ENCODE data around the gene PIK3AP1. TPM values are rescaled to one million over a fixed set of nuclear protein-coding genes. Genes with fewer than 3 reads are reported as not detected.
A peak's percentile ranks its signal among the peaks of the same experiment; 100 is the strongest.
"Not testable (repeated sequence)": the region's sequence is repeated elsewhere in the genome, so short reads cannot be mapped to it uniquely, and the experiment has no call there.

PIK3AP1 gene
- total RNA-seq, 2 donors from 2014 or later: 0.87 to 9.1 TPM

GRCh38 chr10:96706331-96706853 lies 13.9 kb downstream of the PIK3AP1 start:
- Mint-ChIP-seq H3K36me3 (no peaks in the 10 kb centered on the region), H3K27ac (no peak overlapping the region), H3K9me3 (no peaks in the 10 kb centered on the region)
- DNase-seq (ENCODE audit: low spot score in 2 of 2) (no peak), ATAC-seq (no peak)

- Mint-ChIP-seq H3K36me3 (no peaks in the 10 kb centered on the region), H3K9me3 (no peaks in the 10 kb centered on the region), H3K27ac (no peak overlapping the region)
- ATAC-seq: no peak
- DNase-seq (ENCODE audit: low spot score in 2 of 2): no peak
Measured at GRCh38 chr10:96705134-96705533, 15.2 kb downstream of the PIK3AP1 start.

GRCh38 chr10:96704563-96704962 lies 15.8 kb downstream of the PIK3AP1 start:
- DNase-seq (ENCODE audit: low spot score in 2 of 2) (no peak), ATAC-seq (no peak)
- no peaks in the 10 kb centered on the region for H3K9me3 Mint-ChIP-seq
- no peak overlapping the region for H3K27ac Mint-ChIP-seq
- H3K36me3 Mint-ChIP-seq: no peaks in the 10 kb centered on the region

- H3K9me3 Mint-ChIP-seq: no peaks in the 10 kb centered on the region
- DNase-seq (ENCODE audit: low spot score in 2 of 2) (no peak), ATAC-seq (no peak)
- no peaks in the 10 kb centered on the region for H3K36me3 Mint-ChIP-seq
- H3K27ac Mint-ChIP-seq: no peak overlapping the region
Measured at GRCh38 chr10:96703358-96703757, 17.0 kb downstream of the PIK3AP1 start.

GRCh38 chr10:96701265-96701664 lies 19.0 kb downstream of the PIK3AP1 start:
- DNase-seq (ENCODE audit: low spot score in 2 of 2) (no peak), ATAC-seq (no peak)
- H3K36me3 Mint-ChIP-seq: no peaks in the 10 kb centered on the region
- no peak overlapping the region for H3K27ac Mint-ChIP-seq
- no peaks in the 10 kb centered on the region for H3K9me3 Mint-ChIP-seq

GRCh38 chr10:96700374-96701099 lies 19.8 kb downstream of the PIK3AP1 start:
- H3K36me3 Mint-ChIP-seq: no peaks in the 10 kb centered on the region
- DNase-seq (ENCODE audit: low spot score in 2 of 2) (no peak), ATAC-seq (no peak)
- no peaks in the 10 kb centered on the region for H3K9me3 Mint-ChIP-seq
- no peak overlapping the region for H3K27ac Mint-ChIP-seq

GRCh38 chr10:96699613-96700012 lies 20.7 kb downstream of the PIK3AP1 start:
- ATAC-seq (no peak), DNase-seq (ENCODE audit: low spot score in 2 of 2) (no peak)
- Mint-ChIP-seq H3K27ac (no peak overlapping the region), H3K36me3 (no peaks in the 10 kb centered on the region), H3K9me3 (no peaks in the 10 kb centered on the region)

- H3K36me3 Mint-ChIP-seq; ATAC-seq; DNase-seq (ENCODE audit: low spot score in 2 of 2); H3K27ac Mint-ChIP-seq; H3K9me3 Mint-ChIP-seq: not testable (repeated sequence)
Measured at GRCh38 chr10:96698305-96698704, 22.0 kb downstream of the PIK3AP1 start.

GRCh38 chr10:96697438-96697837 lies 22.9 kb downstream of the PIK3AP1 start:
- no peak for ATAC-seq
- DNase-seq (ENCODE audit: low spot score in 2 of 2): no peak
- no peak overlapping the region for H3K27ac Mint-ChIP-seq
- H3K36me3 Mint-ChIP-seq: no peaks in the 10 kb centered on the region
- H3K9me3 Mint-ChIP-seq: no peaks in the 10 kb centered on the region

GRCh38 chr10:96696845-96697425 lies 23.4 kb downstream of the PIK3AP1 start:
- no peak overlapping the region for H3K27ac Mint-ChIP-seq
- DNase-seq (ENCODE audit: low spot score in 2 of 2) (no peak), ATAC-seq (no peak)
- H3K9me3 Mint-ChIP-seq: no peaks in the 10 kb centered on the region
- no peaks in the 10 kb centered on the region for H3K36me3 Mint-ChIP-seq

- ATAC-seq: no peak
Measured at GRCh38 chr10:96695975-96696634, 24.2 kb downstream of the PIK3AP1 start.

GRCh38 chr10:96695366-96695765 lies 24.9 kb downstream of the PIK3AP1 start:
- ATAC-seq (peak; percentile 20 to 48), DNase-seq (ENCODE audit: low spot score in 2 of 2) (no peak)
- Mint-ChIP-seq H3K36me3 (no peaks in the 10 kb centered on the region), H3K9me3 (no peaks in the 10 kb centered on the region), H3K27ac (peak overlapping the region in 1 of 2 donors; percentile 25)

More at GRCh38 chr10:96695975-96696634, 24.2 kb downstream of the PIK3AP1 start:
- no peak overlapping the region for H3K27ac Mint-ChIP-seq
- no peaks in the 10 kb centered on the region for H3K36me3 Mint-ChIP-seq
- no peaks in the 10 kb centered on the region for H3K9me3 Mint-ChIP-seq
- DNase-seq (ENCODE audit: low spot score in 2 of 2): no peak

- H3K36me3 Mint-ChIP-seq: no peaks in the 10 kb centered on the region
- DNase-seq (ENCODE audit: low spot score in 2 of 2) (no peak), ATAC-seq (no peak)
- no peak overlapping the region for H3K27ac Mint-ChIP-seq
- H3K9me3 Mint-ChIP-seq: no peaks in the 10 kb centered on the region
Measured at GRCh38 chr10:96693431-96693830, 26.9 kb downstream of the PIK3AP1 start.

- ATAC-seq (no peak), DNase-seq (ENCODE audit: low spot score in 2 of 2) (no peak)
- H3K9me3 Mint-ChIP-seq: no peaks in the 10 kb centered on the region
- H3K27ac Mint-ChIP-seq: no peak overlapping the region
- H3K36me3 Mint-ChIP-seq: no peaks in the 10 kb centered on the region
Measured at GRCh38 chr10:96692427-96692826, 27.9 kb downstream of the PIK3AP1 start.

GRCh38 chr10:96691761-96692160 lies 28.6 kb downstream of the PIK3AP1 start:
- Mint-ChIP-seq H3K9me3 (no peaks in the 10 kb centered on the region), H3K27ac (no peak overlapping the region), H3K36me3 (no peaks in the 10 kb centered on the region)
- DNase-seq (ENCODE audit: low spot score in 2 of 2) (no peak), ATAC-seq (no peak)

- H3K9me3 Mint-ChIP-seq: no peaks in the 10 kb centered on the region
- ATAC-seq: peak in 1 of 2 donors; percentile 63
- H3K27ac Mint-ChIP-seq: no peak overlapping the region
- H3K36me3 Mint-ChIP-seq: no peaks in the 10 kb centered on the region
- DNase-seq (ENCODE audit: low spot score in 2 of 2): no peak
Measured at GRCh38 chr10:96690755-96691730, 29.3 kb downstream of the PIK3AP1 start.

Data from activated naive CD4-positive, alpha-beta T cell treated with anti-CD3 and anti-CD28 coated beads, Interleukin-2, amount 50 U/mL, for 72 hours (primary cell).